SK-N-SH (cell line): ENCODE data around the gene EIF3A.

Source experiments
- EP300 ChIP-seq, 2 experiments: IDR thresholded peaks; 2 replicates each; pipeline versions ENCODE4 v1.4.0 to v1.6.1; 2012; ENCODE audit warnings: borderline replicate concordance in 1 of 2, low read depth in 1 of 2, low read length in 1 of 2
- EZH2phosphoT487 ChIP-seq: fragments of 200-600 bp; sonication (generic); IDR thresholded peaks from 2 replicates; pipeline ENCODE4 v1.6.1; 2017; ENCODE audit warnings: low read depth, mixed run types, mild to moderate bottlenecking, antibody characterized with exemption, moderate library complexity, borderline replicate concordance
- FOXJ3 ChIP-seq: sonication (generic); formaldehyde crosslinking; IDR thresholded peaks from 2 replicates; pipeline ENCODE4 v1.5.1; 2020; ENCODE audit warnings: mild to moderate bottlenecking, missing genetic modification reagents
- FOXM1 ChIP-seq: IDR thresholded peaks from 2 replicates; pipeline ENCODE4 v1.4.0; 2012; ENCODE audit warnings: low read depth, mild to moderate bottlenecking
- MAX ChIP-seq: IDR thresholded peaks from 2 replicates; pipeline ENCODE4 v1.4.0; 2012; ENCODE audit warnings: low read depth
- MEF2A ChIP-seq: IDR thresholded peaks from 2 replicates; pipeline ENCODE4 v1.4.0; 2012; ENCODE audit warnings: low read depth, borderline replicate concordance
- NRF1 ChIP-seq: IDR thresholded peaks from 2 replicates; pipeline ENCODE4 v1.6.1; 2012; ENCODE audit warnings: low read depth, mild to moderate bottlenecking, low read length
- POLR2AphosphoS5 ChIP-seq: IDR thresholded peaks from 2 replicates; pipeline ENCODE4 v1.6.1; 2012; ENCODE audit warnings: low read depth, low read length
- REST ChIP-seq: IDR thresholded peaks from 2 replicates; pipeline ENCODE4 v1.6.1; 2012; ENCODE audit warnings: mild to moderate bottlenecking, low read depth, low read length, moderate library complexity
- RFX5 ChIP-seq: IDR thresholded peaks from 2 replicates; pipeline ENCODE4 v1.6.1; 2012; ENCODE audit warnings: mild to moderate bottlenecking, improper control_type of control experiment, low read length
- TAF1 ChIP-seq: IDR thresholded peaks from 2 replicates; pipeline ENCODE4 v1.6.1; 2012; ENCODE audit warnings: low read depth, mild to moderate bottlenecking, low read length, moderate library complexity, borderline replicate concordance
- TEAD4 ChIP-seq: IDR thresholded peaks from 2 replicates; pipeline ENCODE4 v1.4.0; 2012; ENCODE audit warnings: mild to moderate bottlenecking, borderline replicate concordance; ENCODE audit not compliant: insufficient read depth
- YY1 ChIP-seq: IDR thresholded peaks from 2 replicates; pipeline ENCODE4 v1.4.0; 2012; ENCODE audit warnings: low read depth, mild to moderate bottlenecking
- TF ChIP-seq, protein P1 (sequence below): fragments of 200-600 bp; sonication (generic); IDR thresholded peaks from 2 replicates; pipeline ENCODE4 v1.6.1; 2017; ENCODE audit warnings: antibody characterized with exemption, mild to moderate bottlenecking, moderate library complexity

DNA sequence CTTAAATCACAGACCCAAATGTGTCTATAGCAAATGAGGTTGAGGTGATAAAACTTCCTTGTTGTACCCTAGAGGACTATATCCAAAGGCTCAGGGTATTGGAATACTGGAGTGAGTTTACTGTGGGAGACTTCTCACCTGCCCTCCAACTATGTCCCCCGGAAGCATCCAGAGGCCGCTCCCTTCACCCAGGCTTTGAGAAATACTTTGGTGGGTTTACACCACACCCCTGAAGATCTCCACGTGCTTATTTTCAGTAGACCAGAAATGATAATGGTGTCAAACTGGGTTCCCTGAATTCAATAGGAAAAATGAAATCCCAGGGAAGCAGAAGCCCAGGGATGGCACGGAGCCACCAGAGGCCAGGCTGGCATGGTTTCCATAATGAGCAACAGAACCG, 82.4 kb downstream of the EIF3A start:
- TF ChIP-seq EP300 (IDR thresholded peaks at IDR 0.05; ENCODE audit: borderline replicate concordance in 1 of 2, low read depth in 1 of 2, low read length in 1 of 2) (no peak), TAF1 (no peak), NRF1 (no peak), REST (no peak), MAX (no peak), FOXM1 (no peak), EZH2phosphoT487 (no peak), FOXJ3 (CRISPR knock-in tag) (no peak), POLR2AphosphoS5 (no peak), YY1 (no peak), TEAD4 (no peak), RFX5 (no peak), MEF2A (no peak)
- TF ChIP-seq, protein P1, sequence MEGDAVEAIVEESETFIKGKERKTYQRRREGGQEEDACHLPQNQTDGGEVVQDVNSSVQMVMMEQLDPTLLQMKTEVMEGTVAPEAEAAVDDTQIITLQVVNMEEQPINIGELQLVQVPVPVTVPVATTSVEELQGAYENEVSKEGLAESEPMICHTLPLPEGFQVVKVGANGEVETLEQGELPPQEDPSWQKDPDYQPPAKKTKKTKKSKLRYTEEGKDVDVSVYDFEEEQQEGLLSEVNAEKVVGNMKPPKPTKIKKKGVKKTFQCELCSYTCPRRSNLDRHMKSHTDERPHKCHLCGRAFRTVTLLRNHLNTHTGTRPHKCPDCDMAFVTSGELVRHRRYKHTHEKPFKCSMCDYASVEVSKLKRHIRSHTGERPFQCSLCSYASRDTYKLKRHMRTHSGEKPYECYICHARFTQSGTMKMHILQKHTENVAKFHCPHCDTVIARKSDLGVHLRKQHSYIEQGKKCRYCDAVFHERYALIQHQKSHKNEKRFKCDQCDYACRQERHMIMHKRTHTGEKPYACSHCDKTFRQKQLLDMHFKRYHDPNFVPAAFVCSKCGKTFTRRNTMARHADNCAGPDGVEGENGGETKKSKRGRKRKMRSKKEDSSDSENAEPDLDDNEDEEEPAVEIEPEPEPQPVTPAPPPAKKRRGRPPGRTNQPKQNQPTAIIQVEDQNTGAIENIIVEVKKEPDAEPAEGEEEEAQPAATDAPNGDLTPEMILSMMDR, result no peak
